GM12891 (cell line): ENCODE measurements around the gene GLOD5.
"Not testable (repeated sequence)": the region's sequence is repeated elsewhere in the genome, so short reads cannot be mapped to it uniquely, and the experiment has no call there.

Experiments used
- DNase-seq: peaks from one replicate; pipeline ENCODE4 v3.0.0; 2011; ENCODE audit warnings: low spot score; ENCODE audit not compliant: insufficient read length
- FAIRE-seq: peaks from 2 replicates; lab custom pipeline; 2011; peaks lifted over from hg19 to GRCh38; lab: Jason Lieb, UNC
- PAX5 ChIP-seq: IDR thresholded peaks from 2 replicates; pipeline ENCODE4 v1.6.1; 2011; ENCODE audit warnings: low read length, moderate library complexity, mild to moderate bottlenecking; ENCODE audit not compliant: insufficient read depth, severe bottlenecking
- POLR2A ChIP-seq: IDR thresholded peaks from 2 replicates; pipeline ENCODE4 v1.6.1; 2011; ENCODE audit warnings: low read depth, low read length, control low read depth
- POLR2AphosphoS5 ChIP-seq: IDR thresholded peaks from 2 replicates; pipeline ENCODE4 v1.6.1; 2011; ENCODE audit warnings: low read depth, low read length, control low read depth
- POU2F2 ChIP-seq: IDR thresholded peaks from 2 replicates; pipeline ENCODE4 v1.6.1; 2011; ENCODE audit warnings: low read depth, mild to moderate bottlenecking, control low read depth, low read length, moderate library complexity
- SPI1 ChIP-seq: IDR thresholded peaks from 2 replicates; pipeline ENCODE4 v1.6.1; 2011; ENCODE audit warnings: low read depth, low read length, control low read depth
- TAF1 ChIP-seq: IDR thresholded peaks from 2 replicates; pipeline ENCODE4 v1.6.1; 2011; ENCODE audit warnings: low read depth, low read length, control low read depth

GLOD5 gene

DNA sequence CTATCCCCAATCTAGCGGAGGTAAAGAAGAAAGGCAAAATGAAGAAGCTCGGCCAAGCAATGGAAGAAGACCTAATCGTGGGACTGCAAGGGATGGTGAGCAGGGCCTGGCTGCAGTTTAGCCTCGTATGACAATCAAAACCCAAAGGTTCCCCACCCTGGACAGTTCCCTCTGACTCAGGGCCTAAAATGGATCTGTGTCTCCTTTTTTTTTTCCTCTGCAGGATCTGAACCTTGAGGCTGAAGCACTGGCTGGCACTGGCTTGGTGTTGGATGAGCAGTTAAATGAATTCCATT lies 41.3 kb downstream of the GLOD5 start:
- FAIRE-seq (no peak), DNase-seq (no peak)
- TF ChIP-seq POU2F2 (no peak), POLR2A (no peak), SPI1 (no peak), POLR2AphosphoS5 (no peak), TAF1 (no peak), PAX5 (no peak)

DNA sequence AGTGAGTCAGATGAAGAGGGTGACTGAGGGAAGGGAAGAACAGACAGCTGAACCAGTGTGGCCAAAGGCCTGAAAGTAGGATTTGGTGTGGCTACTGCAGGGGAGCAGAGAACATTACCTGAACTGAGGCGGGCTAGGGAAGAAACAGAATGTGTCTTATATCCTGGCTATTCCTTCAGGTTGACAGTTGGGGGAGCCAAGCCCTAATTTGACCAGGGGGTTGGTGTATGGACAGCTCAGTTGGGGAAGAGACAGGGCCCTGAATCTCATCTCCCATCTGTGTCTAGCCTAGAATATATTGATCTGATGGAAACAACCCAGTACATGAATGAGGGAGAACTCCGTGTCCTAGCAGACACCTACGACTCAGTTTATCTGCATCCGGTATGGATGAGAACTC lies 44.5 kb downstream of the GLOD5 start:
- no peak for DNase-seq
- FAIRE-seq, result peak; percentile 9
- TF ChIP-seq TAF1 (no peak), POLR2AphosphoS5 (no peak), SPI1 (no peak), POLR2A (no peak), PAX5 (no peak), POU2F2 (no peak)

DNA sequence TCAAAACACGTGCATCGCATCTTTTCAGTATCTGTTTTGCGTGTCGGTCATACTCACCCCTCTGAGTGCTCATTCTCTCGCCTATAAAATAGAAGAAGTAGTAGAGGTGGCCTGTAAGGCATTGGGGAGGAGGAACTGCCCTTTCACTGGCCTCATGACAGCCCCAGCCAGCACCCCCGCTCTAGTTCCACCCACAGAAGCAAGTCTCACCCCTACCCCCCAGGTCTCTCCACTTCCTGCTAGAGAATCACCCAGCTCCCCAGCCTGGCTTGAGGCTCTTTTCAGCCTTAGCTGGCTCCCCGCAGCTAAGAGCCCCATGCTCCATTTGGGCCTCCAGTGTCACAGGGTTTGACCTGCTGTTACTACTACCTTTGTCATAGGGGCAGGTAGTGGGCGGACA lies 52.1 kb downstream of the GLOD5 start:
- DNase-seq (no peak), FAIRE-seq (no peak)
- TF ChIP-seq POLR2AphosphoS5, result no peak
- TF ChIP-seq POU2F2, result no peak
- TF ChIP-seq SPI1, result no peak
- no peak for TF ChIP-seq TAF1
- no peak for TF ChIP-seq POLR2A

DNA sequence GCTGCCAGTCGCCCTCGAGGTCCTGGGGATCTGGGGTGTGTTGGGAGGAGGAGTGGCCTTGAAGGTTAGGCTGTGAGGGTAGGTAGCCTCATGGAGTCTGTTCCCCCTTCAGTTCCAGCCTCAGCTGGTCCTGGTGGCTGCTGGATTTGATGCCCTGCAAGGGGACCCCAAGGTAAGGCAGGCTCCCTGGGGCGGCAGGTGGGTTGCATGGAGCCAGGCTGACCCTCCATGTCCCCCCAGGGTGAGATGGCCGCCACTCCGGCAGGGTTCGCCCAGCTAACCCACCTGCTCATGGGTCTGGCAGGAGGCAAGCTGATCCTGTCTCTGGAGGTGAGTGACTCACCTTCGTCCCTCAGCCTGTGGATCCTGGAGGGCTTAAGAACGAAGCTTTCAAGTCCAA lies 53.2 kb downstream of the GLOD5 start:
- no peak for FAIRE-seq
- no peak for TF ChIP-seq POLR2A
- TF ChIP-seq PAX5, result no peak
- TF ChIP-seq POLR2AphosphoS5, result no peak
- TF ChIP-seq SPI1, result no peak
- no peak for TF ChIP-seq POU2F2
- no peak for TF ChIP-seq TAF1
- DNase-seq, result no peak

DNA sequence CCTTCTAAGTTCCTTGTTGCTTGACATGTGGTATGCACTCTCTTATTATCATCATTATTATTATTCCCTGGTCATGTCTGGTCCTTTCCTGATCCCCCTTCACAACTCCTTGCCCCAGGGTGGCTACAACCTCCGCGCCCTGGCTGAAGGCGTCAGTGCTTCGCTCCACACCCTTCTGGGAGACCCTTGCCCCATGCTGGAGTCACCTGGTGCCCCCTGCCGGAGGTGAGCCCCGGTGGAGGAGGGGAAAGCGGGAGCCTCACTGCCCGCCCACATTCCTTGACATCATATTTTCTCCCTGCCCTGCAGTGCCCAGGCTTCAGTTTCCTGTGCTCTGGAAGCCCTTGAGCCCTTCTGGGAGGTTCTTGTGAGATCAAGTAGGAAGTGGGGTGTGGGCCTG lies 53.7 kb downstream of the GLOD5 start:
- no peak for DNase-seq
- TF ChIP-seq POLR2A (no peak), TAF1 (no peak), PAX5 (no peak), POU2F2 (no peak), POLR2AphosphoS5 (no peak), SPI1 (no peak)
- FAIRE-seq, result no peak

DNA sequence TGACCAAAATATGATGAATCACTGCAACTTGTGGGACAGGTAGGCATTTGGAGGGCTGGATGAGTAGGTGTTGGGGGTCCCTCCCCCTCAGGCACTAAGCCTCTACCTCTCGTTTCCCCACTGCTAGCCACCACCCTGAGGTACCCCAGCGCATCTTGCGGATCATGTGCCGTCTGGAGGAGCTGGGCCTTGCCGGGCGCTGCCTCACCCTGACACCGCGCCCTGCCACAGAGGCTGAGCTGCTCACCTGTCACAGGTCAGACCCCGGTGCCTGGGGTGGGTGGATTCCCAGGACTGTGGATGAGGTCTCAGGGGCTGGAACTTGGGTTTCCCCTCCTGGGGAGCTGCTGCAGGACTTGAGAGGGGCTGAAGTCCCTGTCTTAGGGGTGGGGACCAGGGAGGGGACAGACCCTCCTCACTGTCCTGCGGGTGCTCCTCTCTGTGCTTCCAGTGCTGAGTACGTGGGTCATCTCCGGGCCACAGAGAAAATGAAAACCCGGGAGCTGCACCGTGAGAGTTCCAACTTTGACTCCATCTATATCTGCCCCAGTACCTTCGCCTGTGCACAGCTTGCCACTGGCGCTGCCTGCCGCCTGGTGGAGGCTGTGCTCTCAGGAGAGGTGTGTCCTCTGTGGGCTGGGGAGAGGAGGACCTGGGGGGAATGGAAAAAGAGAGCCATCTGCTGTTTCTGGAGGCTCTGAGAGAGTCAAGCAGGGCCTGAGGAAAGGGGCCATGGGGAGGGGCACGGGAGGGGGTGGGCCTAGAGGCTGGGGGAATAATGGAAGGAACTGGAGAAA lies 54.7 kb downstream of the GLOD5 start:
- TF ChIP-seq SPI1 (no peak), PAX5 (no peak), POLR2A (no peak), POU2F2 (no peak), POLR2AphosphoS5 (no peak), TAF1 (no peak)
- no peak for DNase-seq
- FAIRE-seq, result no peak

DNA sequence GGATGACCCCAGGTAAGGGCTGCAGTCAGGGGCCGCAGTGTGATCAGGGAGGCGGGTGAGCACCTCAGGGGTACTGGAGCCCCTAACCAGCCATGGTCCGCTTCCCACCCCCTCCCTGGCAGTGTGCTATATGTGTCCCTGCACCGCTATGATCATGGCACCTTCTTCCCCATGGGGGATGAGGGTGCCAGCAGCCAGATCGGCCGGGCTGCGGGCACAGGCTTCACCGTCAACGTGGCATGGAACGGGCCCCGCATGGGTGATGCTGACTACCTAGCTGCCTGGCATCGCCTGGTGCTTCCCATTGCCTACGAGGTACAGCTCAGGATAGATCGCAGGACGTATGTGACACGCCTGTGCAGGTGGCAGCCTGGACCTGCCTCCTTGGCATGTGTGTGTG lies 56.6 kb downstream of the GLOD5 start:
- DNase-seq (no peak), FAIRE-seq (no peak)
- TF ChIP-seq PAX5 (no peak), POLR2A (no peak), POU2F2 (no peak), TAF1 (no peak), POLR2AphosphoS5 (no peak)

DNA sequence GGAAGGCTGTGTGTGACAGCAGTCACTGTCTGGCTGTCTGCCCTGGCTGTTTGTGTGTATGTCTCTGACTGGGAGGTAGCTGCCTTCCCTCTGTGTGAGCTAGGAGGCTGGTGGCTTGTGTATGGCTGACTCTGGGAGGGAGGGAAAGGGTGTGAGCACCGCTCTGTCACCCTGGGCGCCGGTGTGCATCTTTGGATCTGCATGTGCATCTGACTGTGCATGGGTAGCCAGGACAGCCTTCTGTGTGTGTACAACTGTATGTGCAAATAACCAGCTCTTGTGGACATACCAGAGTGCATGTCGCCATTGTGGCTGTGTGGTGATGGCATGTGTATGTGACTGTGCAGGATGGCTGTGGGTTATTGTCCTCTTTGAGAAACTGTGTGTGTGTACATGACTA lies 57.3 kb downstream of the GLOD5 start:
- TF ChIP-seq POLR2AphosphoS5, result no peak
- TF ChIP-seq PAX5, result no peak
- TF ChIP-seq POLR2A, result no peak
- TF ChIP-seq POU2F2, result no peak
- no peak for TF ChIP-seq SPI1
- DNase-seq, result no peak
- FAIRE-seq, result peak; percentile 67

DNA sequence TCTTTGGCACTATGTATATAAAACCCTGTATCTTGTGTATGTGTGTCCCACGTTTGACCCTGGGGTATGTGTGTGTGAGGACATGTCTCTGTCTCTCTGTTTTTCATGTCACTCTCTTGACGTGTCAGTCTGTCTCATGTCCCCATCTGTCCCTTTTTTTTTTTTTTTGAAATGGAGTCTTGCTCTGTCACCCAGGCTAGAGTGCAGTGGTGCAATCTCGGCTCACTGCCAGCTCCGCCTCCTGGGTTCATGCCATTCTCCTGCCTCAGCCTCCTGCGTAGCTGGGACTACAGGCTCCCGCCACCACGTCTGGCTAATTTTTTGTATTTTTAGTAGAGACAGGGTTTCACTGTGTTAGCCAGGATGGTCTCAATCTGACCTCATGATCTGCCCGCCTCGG lies 57.8 kb downstream of the GLOD5 start:
- DNase-seq, FAIRE-seq: not testable (repeated sequence)

DNA sequence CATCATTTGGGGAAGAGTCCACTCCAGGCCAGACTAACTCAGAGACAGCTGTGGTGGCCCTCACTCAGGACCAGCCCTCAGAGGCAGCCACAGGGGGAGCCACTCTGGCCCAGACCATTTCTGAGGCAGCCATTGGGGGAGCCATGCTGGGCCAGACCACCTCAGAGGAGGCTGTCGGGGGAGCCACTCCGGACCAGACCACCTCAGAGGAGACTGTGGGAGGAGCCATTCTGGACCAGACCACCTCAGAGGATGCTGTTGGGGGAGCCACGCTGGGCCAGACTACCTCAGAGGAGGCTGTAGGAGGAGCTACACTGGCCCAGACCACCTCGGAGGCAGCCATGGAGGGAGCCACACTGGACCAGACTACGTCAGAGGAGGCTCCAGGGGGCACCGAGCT lies 61.5 kb downstream of the GLOD5 start:
- no peak for DNase-seq
- TF ChIP-seq SPI1, result no peak
- TF ChIP-seq POLR2AphosphoS5, result no peak
- TF ChIP-seq PAX5, result no peak
- TF ChIP-seq POU2F2, result no peak
- no peak for TF ChIP-seq POLR2A
- TF ChIP-seq TAF1, result no peak
- no peak for FAIRE-seq
